H9 (cell line): ENCODE data around the gene HSPBP1. TPM values are rescaled to one million over a fixed set of nuclear protein-coding genes. Genes with fewer than 3 reads are reported as not detected.

Experiments
- DNase-seq: peaks from one replicate; pipeline ENCODE4 v3.0.0-alpha.2; 2017
- H2AFZ ChIP-seq: one replicate; pipeline ENCODE4 v1.6.1; 2013; ENCODE audit warnings: mild to moderate bottlenecking, low read length, control low read depth, moderate library complexity
- H2AK5ac ChIP-seq: 2 replicates; pipeline ENCODE4 v1.6.1; 2013; ENCODE audit warnings: low read length, control low read depth, mixed read lengths; ENCODE audit not compliant: insufficient read length
- H2BK120ac ChIP-seq: one replicate; pipeline ENCODE4 v1.6.1; 2013; ENCODE audit warnings: low read depth, mild to moderate bottlenecking, low read length, control low read depth, inconsistent platforms; ENCODE audit not compliant: poor library complexity, severe bottlenecking
- H2BK12ac ChIP-seq: 2 replicates; pipeline ENCODE4 v1.6.1; 2013; ENCODE audit warnings: low read length, control low read depth, mixed read lengths, low read depth; ENCODE audit not compliant: insufficient read length
- H2BK15ac ChIP-seq: 2 replicates; pipeline ENCODE4 v1.6.1; 2013; ENCODE audit warnings: low read depth, low read length, control low read depth
- H2BK20ac ChIP-seq: one replicate; pipeline ENCODE4 v1.6.1; 2013; ENCODE audit warnings: low read depth, mild to moderate bottlenecking, low read length, control low read depth, inconsistent platforms; ENCODE audit not compliant: poor library complexity, severe bottlenecking
- H2BK5ac ChIP-seq: 2 replicates; pipeline ENCODE4 v1.6.1; 2013; ENCODE audit warnings: low read length, control low read depth, mixed read lengths; ENCODE audit not compliant: insufficient read length
- H3K14ac ChIP-seq: 2 replicates; pipeline ENCODE4 v1.6.1; 2013; ENCODE audit warnings: low read length, control low read depth; ENCODE audit not compliant: insufficient read depth
- H3K18ac ChIP-seq: 2 replicates; pipeline ENCODE4 v1.6.1; 2013; ENCODE audit warnings: low read depth, mild to moderate bottlenecking, mixed read lengths, low read length, control low read depth; ENCODE audit not compliant: insufficient read length
- H3K23ac ChIP-seq: 2 replicates; pipeline ENCODE4 v1.6.1; 2013; ENCODE audit warnings: low read length, control low read depth, mixed read lengths, low read depth; ENCODE audit not compliant: insufficient read length
- H3K23me2 ChIP-seq: 2 replicates; pipeline ENCODE4 v1.6.1; 2013; ENCODE audit warnings: low read depth, mild to moderate bottlenecking, mixed read lengths, low read length, control low read depth; ENCODE audit not compliant: insufficient read length, poor library complexity, severe bottlenecking
- H3K27ac ChIP-seq: 2 replicates; pipeline ENCODE4 v1.5.1; 2013; ENCODE audit warnings: low read length, control low read depth, mixed read lengths, low read depth; ENCODE audit not compliant: insufficient read length
- H3K27me3 ChIP-seq: 2 replicates; pipeline ENCODE4 v1.6.1; 2013; ENCODE audit warnings: low read length, control low read depth, inconsistent platforms; ENCODE audit not compliant: insufficient read depth
- H3K4ac ChIP-seq: 2 replicates; pipeline ENCODE4 v1.6.1; 2013; ENCODE audit warnings: low read depth, mild to moderate bottlenecking, control low read depth, inconsistent platforms, low read length, moderate library complexity
- H3K4me1 ChIP-seq: 2 replicates; pipeline ENCODE4 v1.6.1; 2013; ENCODE audit warnings: low read length, control low read depth, inconsistent platforms; ENCODE audit not compliant: insufficient read depth
- H3K4me2 ChIP-seq: 2 replicates; pipeline ENCODE4 v1.6.1; 2013; ENCODE audit warnings: low read length, control low read depth, mixed read lengths; ENCODE audit not compliant: insufficient read length, insufficient read depth
- H3K56ac ChIP-seq: 2 replicates; pipeline ENCODE4 v1.6.1; 2013; ENCODE audit warnings: low read depth, mild to moderate bottlenecking, mixed read lengths, low read length, control low read depth; ENCODE audit not compliant: insufficient read length
- H3K79me1 ChIP-seq: 2 replicates; pipeline ENCODE4 v1.6.1; 2013; ENCODE audit warnings: low read depth, mild to moderate bottlenecking, moderate library complexity, low read length, control low read depth, inconsistent platforms; ENCODE audit not compliant: insufficient read depth, poor library complexity, severe bottlenecking
- H3K79me2 ChIP-seq: 2 replicates; pipeline ENCODE4 v1.6.1; 2013; ENCODE audit warnings: low read length, control low read depth, inconsistent platforms; ENCODE audit not compliant: insufficient read depth
- H3K9ac ChIP-seq: 2 replicates; pipeline ENCODE4 v1.6.1; 2013; ENCODE audit warnings: low read length, control low read depth, mixed read lengths; ENCODE audit not compliant: insufficient read length; ENCODE audit errors: extremely low read depth
- H3K9me3 ChIP-seq: one replicate; pipeline ENCODE4 v1.6.1; 2013; ENCODE audit warnings: low read depth, low read length, inconsistent platforms; ENCODE audit not compliant: control insufficient read depth
- H3T11ph ChIP-seq: one replicate; pipeline ENCODE4 v1.6.1; 2013; ENCODE audit warnings: mild to moderate bottlenecking, low read length, control low read depth, inconsistent platforms
- H4K20me1 ChIP-seq: one replicate; pipeline ENCODE4 v1.6.1; 2013; ENCODE audit not compliant: control insufficient read depth, insufficient read length, insufficient read depth
- H4K5ac ChIP-seq: 2 replicates; pipeline ENCODE4 v1.6.1; 2013; ENCODE audit warnings: low read depth, mild to moderate bottlenecking, mixed read lengths, low read length, control low read depth; ENCODE audit not compliant: insufficient read length
- H4K8ac ChIP-seq: replicated peaks from 2 replicates; pipeline ENCODE4 v1.6.1; 2013; ENCODE audit warnings: low read length, control low read depth, mixed read lengths, low read depth; ENCODE audit not compliant: insufficient read length
- H4K91ac ChIP-seq: 2 replicates; pipeline ENCODE4 v1.6.1; 2013; ENCODE audit warnings: low read depth, mild to moderate bottlenecking, moderate library complexity, mixed read lengths, low read length, control low read depth; ENCODE audit not compliant: insufficient read length
- H3K27ac Mint-ChIP-seq, 3 experiments: 2 replicates in 2 of 3; 3 replicates in 1 of 3; pipeline ENCODE4 v1.8.0; 2020 to 2021; ENCODE audit warnings: mixed read lengths in 3 of 3, mild to moderate bottlenecking in 1 of 3, moderate library complexity in 1 of 3
- H3K27me3 Mint-ChIP-seq: 2 replicates; pipeline ENCODE4 v1.8.0; 2021; ENCODE audit warnings: low read depth, mild to moderate bottlenecking, moderate library complexity, mixed read lengths
- H3K36me3 Mint-ChIP-seq, 3 experiments: 2 replicates in 2 of 3; 3 replicates in 1 of 3; pipeline ENCODE4 v1.8.0; 2020 to 2021; ENCODE audit warnings: low read depth in 3 of 3, mixed read lengths in 3 of 3; ENCODE audit not compliant: insufficient read depth in 1 of 3
- H3K4me1 Mint-ChIP-seq, 2 experiments: 2 replicates each; pipeline ENCODE4 v1.8.0; 2020; ENCODE audit warnings: mixed read lengths in 2 of 2
- H3K4me3 Mint-ChIP-seq, 2 experiments: 2 replicates in 1 of 2; 3 replicates in 1 of 2; pipeline ENCODE4 v1.8.0; 2020 to 2021; ENCODE audit warnings: mild to moderate bottlenecking in 2 of 2, mixed read lengths in 2 of 2, moderate library complexity in 1 of 2
- H3K9me3 Mint-ChIP-seq, 2 experiments: 2 replicates in 1 of 2; 3 replicates in 1 of 2; pipeline ENCODE4 v1.8.0; 2020; ENCODE audit warnings: mild to moderate bottlenecking in 2 of 2, mixed read lengths in 2 of 2, moderate library complexity in 1 of 2
- CTCF ChIP-seq: fragments of 200-600 bp; sonication (generic); conservative IDR thresholded peaks from 3 replicates; pipeline ENCODE4 v1.8.0; 2021; ENCODE audit warnings: antibody characterized with exemption, mild to moderate bottlenecking
- WGBS: extraction: QIAGEN DNeasy Blood & Tissue Kit; methylation state at CpG from one replicate; pipeline ENCODE4 v1.1.7; 2013; ENCODE audit warnings: missing lambda C conversion rate, low lambda C conversion rate, mixed read lengths; ENCODE audit not compliant: insufficient read length; ENCODE audit errors: extremely low coverage; 5-methylcytosine and 5-hydroxymethylcytosine counted together
- total RNA-seq: library from RNA; stranded (reverse); gene quantifications from 2 replicates; pipeline ENCODE4 v1.2.1, GENCODE V29; 2021

HSPBP1 gene
- total RNA-seq, 1 experiment from 2014 or later = 47.4 TPM

GRCh38 chr19:55249841-55250240, 30.1 kb downstream of the HSPBP1 start:
- H2BK12ac ChIP-seq = no peak overlapping the region
- no peak overlapping the region for H3K56ac ChIP-seq
- no peak overlapping the region for H3K27ac ChIP-seq
- peaks cover 2 to 20% (median 16%) of the 10 kb centered on the region in 3 experiments; a peak in 6 of 7 replicates for H3K36me3 Mint-ChIP-seq
- no peak for DNase-seq
- no peaks in the 10 kb centered on the region for H3K27me3 ChIP-seq
- no peak overlapping the region for H3K4me2 ChIP-seq
- no peak overlapping the region for H2AFZ ChIP-seq
- no peak overlapping the region for H3T11ph ChIP-seq
- no peak overlapping the region for H3K4me3 Mint-ChIP-seq
- no peak overlapping the region for H4K5ac ChIP-seq
- H2BK20ac ChIP-seq = no peak overlapping the region
- H3K9me3 ChIP-seq = no peaks in the 10 kb centered on the region
- no peak overlapping the region for H3K27ac Mint-ChIP-seq
- peaks cover 2% of the 10 kb centered on the region for H3K79me1 ChIP-seq
- H3K4ac ChIP-seq = no peak overlapping the region
- H2BK15ac ChIP-seq = no peak overlapping the region
- H2BK120ac ChIP-seq = no peak overlapping the region
- WGBS = no CpG with 5 or more reads among the region's 11 CpGs
- H4K91ac ChIP-seq = no peak overlapping the region
- no peaks in the 10 kb centered on the region for H3K9me3 Mint-ChIP-seq
- no peak overlapping the region for H3K14ac ChIP-seq
- no peak overlapping the region for H2AK5ac ChIP-seq
- H3K23ac ChIP-seq = no peak overlapping the region
- no peak overlapping the region for H3K9ac ChIP-seq
- H3K23me2 ChIP-seq = no peaks in the 10 kb centered on the region
- peaks cover 11 to 18% of the 10 kb centered on the region in 2 experiments for H3K4me1 Mint-ChIP-seq
- H4K8ac ChIP-seq = no peak overlapping the region
- H3K79me2 ChIP-seq = peaks cover 28% of the 10 kb centered on the region; the same call in 1 of the 2 replicates
- H4K20me1 ChIP-seq = no peaks in the 10 kb centered on the region
- H3K18ac ChIP-seq = no peak overlapping the region
- peaks cover 4% of the 10 kb centered on the region; the same call in 1 of the 2 replicates for H3K4me1 ChIP-seq
- no peak for TF ChIP-seq CTCF
- H2BK5ac ChIP-seq = no peak overlapping the region
- H3K27me3 Mint-ChIP-seq = no peaks in the 10 kb centered on the region; the same call in 1 of the 2 replicates
